PC-9 (cell line): ENCODE measurements around the gene PLXDC2. TPM values are rescaled to one million over a fixed set of nuclear protein-coding genes. Genes with fewer than 3 reads are reported as not detected.

Source experiments
- BruUV-seq: library from RNA; stranded (reverse); fragments of 400-500 nt; replicated peaks from 2 replicates; lab custom pipeline; 2021; lab: Mats Ljungman, UMichigan
- CTCF ChIA-PET: fragments of 300-600 bp; sonication (Branson Sonifier 250); formaldehyde crosslinking; loops from one replicate; lab custom pipeline; 2022; ENCODE audit warnings: antibody characterized with exemption; lab: Charles Lee
- POLR2A ChIA-PET: fragments of 300-600 bp; sonication (Branson Sonifier 250); formaldehyde crosslinking; loops from one replicate; lab custom pipeline; 2022; ENCODE audit warnings: antibody characterized with exemption; ENCODE audit not compliant: unreplicated experiment; lab: Charles Lee
- DNase-seq, 2 experiments: peaks; one replicate each; pipeline versions ENCODE4 v3.0.0 to v3.0.0-alpha.2; 2015 to 2022; ENCODE audit warnings: mixed read lengths in 1 of 2
- H2AFZ ChIP-seq: fragments of 200-600 bp; sonication (generic); 2 replicates; pipeline ENCODE4 v1.8.1; 2017; ENCODE audit warnings: antibody characterized with exemption
- H3F3A ChIP-seq: fragments of 200-600 bp; sonication (generic); 2 replicates; pipeline ENCODE4 v1.8.1; 2017; ENCODE audit warnings: antibody characterized with exemption, mild to moderate bottlenecking, low read depth; ENCODE audit not compliant: insufficient read depth
- H3K27ac ChIP-seq: fragments of 200-600 bp; sonication (generic); 2 replicates; pipeline ENCODE4 v1.6.1; 2016; ENCODE audit warnings: mixed run types
- H3K27me3 ChIP-seq: fragments of 200-600 bp; sonication (generic); 2 replicates; pipeline ENCODE4 v1.6.1; 2016; ENCODE audit warnings: low read depth, mixed run types; ENCODE audit not compliant: insufficient read depth
- H3K36me3 ChIP-seq: fragments of 200-600 bp; sonication (generic); 2 replicates; pipeline ENCODE4 v1.6.1; 2016; ENCODE audit warnings: low read depth, mixed run types
- H3K4me1 ChIP-seq: fragments of 200-600 bp; sonication (generic); replicated peaks from 2 replicates; pipeline ENCODE4 v1.6.1; 2016; ENCODE audit warnings: mixed run types; ENCODE audit not compliant: insufficient read depth
- H3K4me2 ChIP-seq: fragments of 200-600 bp; sonication (generic); 2 replicates; pipeline ENCODE4 v1.6.1; 2017; ENCODE audit warnings: mixed run types
- H3K4me3 ChIP-seq: fragments of 200-600 bp; sonication (generic); 2 replicates; pipeline ENCODE4 v1.6.1; 2016; ENCODE audit warnings: mixed run types
- H3K79me2 ChIP-seq: fragments of 200-600 bp; sonication (generic); 2 replicates; pipeline ENCODE4 v1.6.1; 2017; ENCODE audit warnings: low read depth, mixed run types
- H3K9me2 ChIP-seq: fragments of 200-600 bp; sonication (generic); 2 replicates; pipeline ENCODE4 v1.8.1; 2017; ENCODE audit warnings: mild to moderate bottlenecking; ENCODE audit not compliant: insufficient read depth
- H3K9me3 ChIP-seq: fragments of 200-600 bp; sonication (generic); 2 replicates; pipeline ENCODE4 v1.8.1; 2016; ENCODE audit warnings: low read depth; ENCODE audit not compliant: insufficient read depth
- H4K20me1 ChIP-seq: fragments of 200-600 bp; sonication (generic); 2 replicates; pipeline ENCODE4 v1.8.1; 2017; ENCODE audit not compliant: insufficient read depth
- EZH2 ChIP-seq: fragments of 200-600 bp; sonication (generic); IDR thresholded peaks from 2 replicates; pipeline ENCODE4 v1.8.0; 2017; ENCODE audit warnings: antibody characterized with exemption, low read depth
- intact Hi-C: fragments of 100-400 bp; cut with micrococcal nuclease; formaldehyde crosslinking; loops from one replicate; pipeline ENCODE4 v1.10.0; 2022; ENCODE audit not compliant: unreplicated experiment
- total RNA-seq: library from RNA; stranded (reverse); gene quantifications from 2 replicates; pipeline ENCODE4 v1.2.3, GENCODE V29; 2021
- TF ChIP-seq, protein P1 (sequence below): fragments of 200-600 bp; sonication (generic); conservative IDR thresholded peaks from 2 replicates; pipeline ENCODE4 v1.6.1; 2017; ENCODE audit warnings: mixed run types, antibody characterized with exemption, mild to moderate bottlenecking, moderate library complexity

Gene PLXDC2
- total RNA-seq, 1 experiment from 2014 or later = not detected

DNA sequence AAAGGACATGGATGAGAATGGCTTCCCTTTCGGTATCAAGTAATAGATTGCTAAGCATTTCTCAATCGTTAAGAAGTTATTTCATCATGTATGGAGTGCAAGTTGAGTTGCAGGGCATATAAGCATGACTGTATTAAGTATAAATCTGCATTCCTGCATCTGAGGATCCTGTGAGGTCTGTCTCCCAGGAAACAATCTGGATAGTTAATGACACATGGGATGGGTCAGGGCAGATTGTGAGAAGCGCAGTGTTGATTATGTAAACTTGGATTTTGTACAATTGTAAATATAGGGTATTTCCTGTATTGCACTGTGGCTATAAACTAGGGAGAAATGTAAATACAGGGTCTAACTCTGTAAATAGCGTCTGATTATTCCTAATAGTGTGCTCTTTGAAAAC is 102.6 kb downstream of the PLXDC2 start:
- ChIA-PET CTCF (no interaction called here), POLR2A (no interaction called here)
- Histone ChIP-seq H3K27ac (no peak overlapping the region), H3K4me2 (no peak overlapping the region), H3K27me3 (no peaks in the 10 kb centered on the region), H3K4me1 (no peaks in the 10 kb centered on the region), H3K9me3 (no peaks in the 10 kb centered on the region), H3K9me2 (no peaks in the 10 kb centered on the region), H4K20me1 (no peaks in the 10 kb centered on the region), H3K4me3 (no peak overlapping the region), H3K79me2 (no peaks in the 10 kb centered on the region), H3F3A (no peaks in the 10 kb centered on the region), H3K36me3 (no peaks in the 10 kb centered on the region), H2AFZ (no peak overlapping the region)
- no TSS peak for BruUV-seq
- TF ChIP-seq, protein P1, sequence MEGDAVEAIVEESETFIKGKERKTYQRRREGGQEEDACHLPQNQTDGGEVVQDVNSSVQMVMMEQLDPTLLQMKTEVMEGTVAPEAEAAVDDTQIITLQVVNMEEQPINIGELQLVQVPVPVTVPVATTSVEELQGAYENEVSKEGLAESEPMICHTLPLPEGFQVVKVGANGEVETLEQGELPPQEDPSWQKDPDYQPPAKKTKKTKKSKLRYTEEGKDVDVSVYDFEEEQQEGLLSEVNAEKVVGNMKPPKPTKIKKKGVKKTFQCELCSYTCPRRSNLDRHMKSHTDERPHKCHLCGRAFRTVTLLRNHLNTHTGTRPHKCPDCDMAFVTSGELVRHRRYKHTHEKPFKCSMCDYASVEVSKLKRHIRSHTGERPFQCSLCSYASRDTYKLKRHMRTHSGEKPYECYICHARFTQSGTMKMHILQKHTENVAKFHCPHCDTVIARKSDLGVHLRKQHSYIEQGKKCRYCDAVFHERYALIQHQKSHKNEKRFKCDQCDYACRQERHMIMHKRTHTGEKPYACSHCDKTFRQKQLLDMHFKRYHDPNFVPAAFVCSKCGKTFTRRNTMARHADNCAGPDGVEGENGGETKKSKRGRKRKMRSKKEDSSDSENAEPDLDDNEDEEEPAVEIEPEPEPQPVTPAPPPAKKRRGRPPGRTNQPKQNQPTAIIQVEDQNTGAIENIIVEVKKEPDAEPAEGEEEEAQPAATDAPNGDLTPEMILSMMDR = no peak
- no peak for TF ChIP-seq EZH2
- no peak for DNase-seq
- intact Hi-C loops = no loop called here

- Histone ChIP-seq H3K9me2 (no peaks in the 10 kb centered on the region), H3K4me3 (no peak overlapping the region), H3K4me1 (no peaks in the 10 kb centered on the region), H4K20me1 (no peaks in the 10 kb centered on the region), H3K27ac (no peak overlapping the region), H3K79me2 (no peaks in the 10 kb centered on the region), H3K9me3 (no peaks in the 10 kb centered on the region), H3K27me3 (no peaks in the 10 kb centered on the region), H2AFZ (no peak overlapping the region), H3K36me3 (no peaks in the 10 kb centered on the region), H3F3A (no peaks in the 10 kb centered on the region), H3K4me2 (no peak overlapping the region)
- CTCF ChIA-PET = no interaction called here
- DNase-seq = no peak
- no peak for TF ChIP-seq EZH2
- TF ChIP-seq, protein P1 = no peak
- POLR2A ChIA-PET = no interaction called here
- BruUV-seq = no TSS peak
- intact Hi-C loops = no loop called here
Measured at GRCh38 chr10:19919671-19920070, 103.4 kb downstream of the PLXDC2 start.

DNA sequence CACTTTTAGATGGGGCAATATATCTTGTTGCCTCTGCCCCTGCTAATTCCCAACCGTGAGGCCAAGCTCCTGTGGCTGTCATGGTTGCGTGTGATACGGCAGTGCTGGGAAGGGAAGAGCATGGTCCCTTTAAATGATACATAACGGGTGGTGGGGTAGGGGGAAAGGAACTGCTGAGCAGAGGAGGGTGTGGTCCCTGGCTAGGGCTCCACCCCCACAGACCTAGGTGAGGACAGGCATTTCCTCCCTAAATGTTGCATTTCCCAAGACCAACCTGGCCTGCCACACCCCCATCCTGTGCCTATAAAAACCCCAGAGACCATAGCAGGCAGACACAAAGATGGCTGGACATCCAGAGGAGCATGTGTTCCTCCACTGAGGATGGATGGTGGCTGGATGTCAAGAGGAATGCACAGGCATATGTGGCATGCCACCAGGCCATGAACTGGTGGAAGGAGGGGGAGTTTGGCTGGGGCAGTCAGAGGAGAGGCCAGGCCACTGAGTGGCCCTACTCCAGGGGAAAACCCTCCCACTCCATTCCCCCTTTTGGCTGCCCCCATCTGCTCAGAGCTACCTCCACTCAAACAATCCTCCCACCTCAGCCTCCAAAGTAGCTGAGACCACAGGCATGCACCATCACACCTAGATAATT is 104.0 kb downstream of the PLXDC2 start:
- no peak overlapping the region for H3K4me3 ChIP-seq
- intact Hi-C loops = no loop called here
- H3K79me2 ChIP-seq = no peaks in the 10 kb centered on the region
- no peaks in the 10 kb centered on the region for H3K9me3 ChIP-seq
- POLR2A ChIA-PET = no interaction called here
- H3K27me3 ChIP-seq = no peaks in the 10 kb centered on the region
- H3K9me2 ChIP-seq = no peaks in the 10 kb centered on the region
- H3K4me1 ChIP-seq = no peaks in the 10 kb centered on the region
- H3K4me2 ChIP-seq = no peak overlapping the region
- TF ChIP-seq, protein P1 = no peak
- TF ChIP-seq EZH2 = no peak
- no peak for DNase-seq
- H2AFZ ChIP-seq = no peak overlapping the region
- CTCF ChIA-PET = no interaction called here
- H3K36me3 ChIP-seq = no peaks in the 10 kb centered on the region
- H4K20me1 ChIP-seq = no peaks in the 10 kb centered on the region
- no TSS peak for BruUV-seq
- no peak overlapping the region for H3K27ac ChIP-seq
- no peaks in the 10 kb centered on the region for H3F3A ChIP-seq
